HG03025 (cell line): ENCODE data around the gene DGCR2.
"Not testable (repeated sequence)": the region's sequence is repeated elsewhere in the genome, so short reads cannot be mapped to it uniquely, and the experiment has no call there.

Experiments used
- ATAC-seq: cut with Tn5 transposase; IDR thresholded peaks from one replicate; pipeline ENCODE4 v1.9.1; 2021; ENCODE audit warnings: mild to moderate bottlenecking, moderate library complexity; ENCODE audit not compliant: unreplicated experiment, low FRiP score

Gene DGCR2

DNA sequence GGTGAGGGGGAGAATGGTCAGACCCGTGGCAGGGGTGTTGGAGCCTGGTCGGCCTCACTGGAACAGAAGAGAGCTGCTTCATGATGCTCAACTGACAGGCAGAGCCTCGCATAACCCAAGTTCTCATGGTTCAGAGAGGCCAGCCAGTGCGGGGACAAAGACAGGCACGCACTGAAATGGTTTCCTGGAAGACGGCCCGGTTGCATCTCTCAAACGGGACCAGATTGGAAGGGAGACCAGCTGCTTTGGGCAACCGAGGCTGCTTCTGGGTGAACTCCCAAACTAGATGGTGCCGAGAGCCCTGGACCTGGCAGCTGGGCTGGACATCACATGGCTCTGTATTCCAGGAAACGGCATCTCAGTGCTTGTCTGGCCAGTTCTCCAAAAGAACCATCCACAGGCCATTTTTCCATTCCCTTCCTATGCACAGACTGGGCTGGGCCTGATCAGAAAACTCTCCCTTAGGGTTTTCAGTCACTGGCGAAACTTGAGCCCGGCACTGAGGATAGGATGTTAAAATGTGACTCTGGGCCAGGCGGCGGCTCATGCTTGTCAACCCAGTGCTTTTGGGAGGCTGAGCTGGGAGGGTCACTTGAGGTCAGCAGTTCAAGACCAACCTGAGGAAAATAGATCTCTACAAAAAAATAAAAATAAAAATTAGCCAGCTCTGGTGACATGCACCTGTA, 106.0 kb downstream of the DGCR2 start:
- ATAC-seq: no peak

DNA sequence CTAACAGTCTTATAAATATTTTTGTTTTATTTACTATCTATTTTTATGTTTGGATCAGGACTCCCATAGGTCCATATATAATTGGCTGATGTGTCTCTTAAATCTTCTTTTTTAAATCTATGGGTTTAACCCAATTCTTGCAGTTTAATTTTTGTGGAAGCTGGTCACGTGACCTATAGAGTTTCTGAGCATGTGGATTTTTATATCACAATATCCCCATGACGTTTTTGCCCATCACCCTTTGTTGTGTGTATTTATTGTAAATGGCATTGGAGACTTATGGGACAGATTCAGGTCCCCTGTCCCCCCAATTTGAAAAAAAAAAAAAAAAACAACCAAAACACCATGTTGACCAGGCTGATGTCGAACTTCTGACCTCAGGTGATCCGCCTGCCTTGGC, 107.3 kb downstream of the DGCR2 start:
- ATAC-seq: no peak

DNA sequence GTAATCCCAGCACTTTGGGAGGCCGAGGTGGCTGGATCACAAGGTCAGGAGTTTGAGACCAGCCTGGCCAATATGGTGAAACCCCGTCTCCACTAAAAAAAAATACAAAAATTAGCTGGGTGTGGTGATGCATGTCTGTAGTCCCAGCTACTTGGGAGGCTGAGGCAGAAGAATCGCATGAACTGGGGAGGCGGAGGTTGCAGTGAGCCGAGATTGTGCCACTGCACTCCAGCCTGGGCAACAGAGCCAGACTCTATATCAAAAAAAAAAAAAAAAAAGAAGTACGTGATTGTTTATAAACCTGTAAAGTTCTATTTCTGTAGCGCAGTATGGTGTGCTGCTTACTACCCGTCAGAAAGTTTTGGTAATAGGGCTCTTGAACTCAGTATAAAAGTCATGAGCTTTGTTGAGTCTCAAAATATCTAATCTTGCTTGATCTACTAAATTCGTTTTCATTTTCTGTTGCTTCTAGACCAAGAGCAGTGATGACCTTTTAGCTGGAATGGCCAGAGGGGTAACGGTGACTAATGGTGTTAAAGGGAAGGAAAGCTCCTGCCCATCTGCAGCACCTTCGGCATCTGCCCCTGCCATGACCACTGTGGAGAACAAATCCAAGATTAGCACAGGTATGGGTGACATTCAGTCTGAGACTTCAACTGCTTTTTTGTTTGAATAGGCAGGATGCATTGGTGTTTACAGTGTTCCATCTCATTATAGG, 108.2 kb downstream of the DGCR2 start:
- not testable (repeated sequence) for ATAC-seq

- not testable (repeated sequence) for ATAC-seq
Observed at GRCh38 chr22:19013411-19013810, 108.8 kb downstream of the DGCR2 start.

GRCh38 chr22:19012308-19012986, 109.8 kb downstream of the DGCR2 start:
- ATAC-seq: no peak

DNA sequence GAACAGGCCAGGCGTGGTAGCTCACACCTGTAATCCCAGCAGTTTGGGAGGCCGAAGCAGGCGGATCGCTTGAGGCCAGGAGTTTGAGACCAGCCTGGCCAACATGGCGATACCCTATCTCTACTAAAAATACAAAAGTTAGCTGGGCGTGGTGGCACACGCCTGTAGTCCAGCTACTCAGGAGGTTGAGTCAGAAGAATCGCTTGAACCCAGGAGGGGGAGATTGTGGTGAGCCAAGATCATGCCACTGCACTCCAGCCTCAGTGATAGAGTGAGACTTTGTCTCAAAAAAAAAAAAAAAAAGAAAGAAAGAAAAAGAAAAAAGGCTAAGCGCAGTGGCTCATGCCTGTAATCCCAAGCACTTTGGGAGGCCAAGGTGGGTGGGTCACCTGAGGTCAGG, 110.6 kb downstream of the DGCR2 start:
- not testable (repeated sequence) for ATAC-seq

DNA sequence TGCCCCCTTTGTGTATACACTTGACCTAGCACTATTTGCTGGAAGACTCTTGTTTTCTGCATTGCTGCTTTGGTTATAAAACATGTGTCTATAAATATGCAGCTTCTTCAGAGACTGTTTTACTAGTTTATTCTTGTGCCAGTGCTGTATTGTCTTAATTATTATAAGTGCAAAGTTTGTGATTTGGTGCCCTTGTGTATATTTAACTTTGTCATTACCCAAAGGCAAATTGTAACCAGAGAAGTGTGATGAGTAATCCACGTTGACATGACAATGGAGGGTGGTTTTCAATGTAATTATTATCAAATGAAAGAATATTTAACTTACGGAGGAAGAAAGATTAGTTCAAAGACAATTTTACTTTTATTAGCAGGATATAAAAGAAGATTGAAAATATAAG, 111.1 kb downstream of the DGCR2 start:
- ATAC-seq: no peak

DNA sequence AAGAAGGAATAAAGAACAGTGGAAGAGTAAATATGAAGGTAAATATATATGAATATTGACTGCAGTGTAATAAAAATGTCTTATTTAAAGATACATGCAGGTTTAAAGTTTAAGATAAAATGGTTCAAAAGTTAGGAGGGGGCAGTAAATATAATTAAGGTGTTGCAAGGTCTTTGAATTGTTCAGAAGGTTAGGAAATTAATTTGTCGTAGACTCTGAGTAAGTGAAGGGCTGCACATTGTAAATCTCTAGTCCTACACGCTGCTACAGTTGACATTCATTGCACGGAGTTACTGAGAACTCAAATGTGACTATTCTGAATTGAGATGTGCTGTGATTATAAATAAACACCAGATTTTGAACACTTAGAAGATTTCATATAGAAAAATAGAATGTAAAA, 116.3 kb downstream of the DGCR2 start:
- ATAC-seq: no peak

- no peak for ATAC-seq
Observed at GRCh38 chr22:19004471-19004870, 117.7 kb downstream of the DGCR2 start.

- ATAC-seq: no peak
Observed at GRCh38 chr22:19003508-19003907, 118.7 kb downstream of the DGCR2 start.

GRCh38 chr22:19002684-19003038, 119.6 kb downstream of the DGCR2 start:
- no peak for ATAC-seq

GRCh38 chr22:19001204-19001603, 121.0 kb downstream of the DGCR2 start:
- no peak for ATAC-seq

- not testable (repeated sequence) for ATAC-seq
Observed at GRCh38 chr22:19000106-19000505, 122.1 kb downstream of the DGCR2 start.

DNA sequence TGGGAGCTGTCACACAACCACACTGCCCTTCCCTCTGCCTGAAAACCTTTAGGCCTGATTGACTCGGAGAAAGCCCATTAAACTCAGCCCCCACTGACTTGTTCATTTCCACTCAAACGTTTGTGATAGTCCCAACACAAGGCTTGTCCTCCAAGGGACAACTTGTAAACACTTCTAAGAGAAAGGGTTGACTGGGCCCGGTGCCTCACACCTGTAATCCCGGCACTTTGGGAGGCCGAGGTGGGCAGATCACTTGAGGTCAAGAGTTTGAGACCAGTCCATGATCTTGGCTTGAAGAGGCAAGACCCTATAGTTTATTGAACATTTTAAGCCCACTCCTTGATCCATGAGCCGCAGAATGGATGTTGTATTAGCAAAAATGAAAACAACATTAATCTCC, 122.8 kb downstream of the DGCR2 start:
- no peak for ATAC-seq

DNA sequence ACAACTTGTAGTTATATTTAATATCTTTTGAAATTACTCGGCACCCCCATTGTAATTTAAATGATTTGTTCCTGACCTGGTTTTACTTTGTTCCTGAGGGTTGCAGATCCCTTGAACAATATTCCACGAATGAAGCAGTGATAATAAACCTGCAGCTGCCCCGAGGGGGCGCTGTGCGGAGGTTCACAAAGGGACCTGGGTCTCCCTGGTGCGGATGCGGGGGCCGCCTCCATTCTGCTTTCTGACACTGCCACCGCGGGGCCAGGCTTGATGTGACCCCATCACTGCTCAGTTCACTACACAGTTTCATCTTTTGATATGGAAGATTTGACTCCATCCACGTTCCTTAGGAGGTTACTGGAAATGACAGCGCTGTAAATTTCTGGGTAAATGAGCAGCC, 123.2 kb downstream of the DGCR2 start:
- no peak for ATAC-seq

- no peak for ATAC-seq
Observed at GRCh38 chr22:18997925-18998315, 124.3 kb downstream of the DGCR2 start.

DNA sequence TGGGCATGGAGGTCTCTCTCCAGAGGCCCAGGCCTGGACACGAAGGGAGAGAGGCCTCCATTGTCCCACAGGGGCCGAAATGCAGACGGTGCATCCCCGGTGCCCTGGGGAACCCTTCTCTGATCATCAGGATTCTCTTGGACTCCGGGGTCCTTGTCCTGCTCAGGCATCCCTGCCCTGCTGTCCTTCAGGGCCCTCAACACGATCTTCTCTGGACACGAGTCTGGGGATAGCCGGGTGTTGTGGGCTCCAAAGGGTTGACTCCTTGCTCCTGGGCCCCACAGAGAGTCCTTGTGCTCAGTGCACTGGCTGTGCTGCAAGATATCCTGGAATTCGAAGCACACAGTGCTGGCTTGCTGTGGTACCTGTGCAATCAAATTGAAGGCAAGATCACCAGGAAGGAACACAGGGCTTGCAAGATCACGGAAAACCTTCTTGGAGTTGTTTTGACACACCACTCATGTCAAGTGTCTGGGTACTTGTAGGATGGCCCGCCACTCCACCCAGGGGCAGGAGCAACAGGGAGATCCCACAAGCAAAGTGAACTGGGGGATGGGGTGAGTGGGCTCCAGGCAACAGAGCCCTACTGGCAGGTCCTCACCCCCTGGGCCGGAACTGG, 124.8 kb downstream of the DGCR2 start:
- ATAC-seq: no peak

GRCh38 chr22:18996376-18996900, 125.8 kb downstream of the DGCR2 start:
- no peak for ATAC-seq

DNA sequence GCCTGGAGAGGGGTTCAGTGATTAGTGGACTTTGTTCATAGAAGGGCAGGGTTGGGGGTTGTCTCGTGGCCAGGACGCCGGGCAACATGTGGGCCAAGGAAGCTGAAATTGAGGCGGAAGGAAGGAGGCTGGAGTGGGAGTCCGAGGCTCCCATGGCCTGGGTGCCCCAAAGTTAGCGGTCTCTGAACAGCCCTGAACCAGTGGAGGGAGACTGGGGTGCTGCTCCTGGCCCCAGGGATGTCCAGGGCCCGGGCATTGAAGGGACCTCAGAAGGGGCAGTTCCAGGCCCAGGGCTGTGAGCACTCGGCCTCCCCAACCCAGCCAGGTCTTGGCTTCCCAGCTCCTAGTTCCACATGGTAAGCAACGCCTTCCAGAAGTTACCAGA, 126.9 kb downstream of the DGCR2 start:
- no peak for ATAC-seq

GRCh38 chr22:18994701-18995326, 127.4 kb downstream of the DGCR2 start:
- no peak for ATAC-seq

DNA sequence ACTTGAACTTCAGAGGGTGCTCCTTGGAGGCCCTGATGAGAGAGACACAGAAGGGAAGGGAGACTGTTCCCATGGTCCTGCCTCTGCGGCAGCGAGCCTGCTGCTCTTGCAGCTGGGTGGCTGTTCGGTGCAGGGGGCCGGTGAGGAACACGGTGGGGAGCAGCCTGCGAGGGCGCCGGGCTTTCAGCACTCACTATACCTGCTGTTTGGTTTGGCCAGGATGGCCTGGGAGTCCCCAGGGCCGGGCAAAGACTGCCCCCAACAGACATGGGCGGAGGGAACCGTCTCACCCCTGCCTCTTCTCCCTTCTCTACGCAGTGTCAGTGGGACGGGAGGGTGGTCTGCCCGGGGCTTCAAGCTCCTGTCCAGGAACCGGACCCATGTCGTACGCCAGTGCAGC, 128.2 kb downstream of the DGCR2 start:
- no peak for ATAC-seq
